Activated T-cell treated with anti-CD3 and anti-CD28 coated beads, Interleukin-2, amount 50 U/mL, for 72 hours (primary cell): ENCODE measurements around the gene DRG1. TPM values are rescaled to one million over a fixed set of nuclear protein-coding genes. Genes with fewer than 3 reads are reported as not detected.
A peak's percentile ranks its signal among the peaks of the same experiment; 100 is the strongest.
"Not testable (repeated sequence)": the region's sequence is repeated elsewhere in the genome, so short reads cannot be mapped to it uniquely, and the experiment has no call there.

Experiments used
- ATAC-seq, 2 donors: fragments of 150-1000 bp; cut with Tn5 transposase; replicated peaks in 1 of 2; 2 replicates each; pipeline ENCODE4 v1.10.0; 2021; ENCODE audit warnings: moderate library complexity in 2 of 2, mild to moderate bottlenecking in 1 of 2
- DNase-seq, 2 donors: peaks; one replicate each; pipeline ENCODE4 v3.0.0; 2021 to 2022; ENCODE audit warnings: mixed read lengths in 1 of 2
- H3K27ac Mint-ChIP-seq: one replicate; pipeline ENCODE4 v1.8.0; 2022; ENCODE audit warnings: mild to moderate bottlenecking, moderate library complexity, mixed read lengths
- H3K27me3 Mint-ChIP-seq: one replicate; pipeline ENCODE4 v1.8.0; 2022; ENCODE audit warnings: low read depth, mixed read lengths
- H3K36me3 Mint-ChIP-seq, 2 donors: one replicate each; pipeline ENCODE4 v1.8.0; 2022; ENCODE audit warnings: mixed read lengths in 2 of 2, mild to moderate bottlenecking in 1 of 2; ENCODE audit not compliant: insufficient read depth in 2 of 2
- H3K4me1 Mint-ChIP-seq: one replicate; pipeline ENCODE4 v1.8.0; 2022; ENCODE audit warnings: low read depth, mixed read lengths
- H3K4me3 Mint-ChIP-seq, 2 donors: one replicate each; pipeline ENCODE4 v1.8.0; 2022; ENCODE audit warnings: mild to moderate bottlenecking in 2 of 2, mixed read lengths in 2 of 2, moderate library complexity in 2 of 2
- H3K9me3 Mint-ChIP-seq, 2 donors: one replicate each; pipeline ENCODE4 v1.8.0; 2022; ENCODE audit warnings: mixed read lengths in 2 of 2
- total RNA-seq, 2 donors: library from RNA; stranded (reverse); gene quantifications; one replicate each; pipeline ENCODE4 v1.2.3, GENCODE V29; 2022

Gene DRG1
- total RNA-seq, 2 donors from 2014 or later = 126 to 137 TPM

DNA sequence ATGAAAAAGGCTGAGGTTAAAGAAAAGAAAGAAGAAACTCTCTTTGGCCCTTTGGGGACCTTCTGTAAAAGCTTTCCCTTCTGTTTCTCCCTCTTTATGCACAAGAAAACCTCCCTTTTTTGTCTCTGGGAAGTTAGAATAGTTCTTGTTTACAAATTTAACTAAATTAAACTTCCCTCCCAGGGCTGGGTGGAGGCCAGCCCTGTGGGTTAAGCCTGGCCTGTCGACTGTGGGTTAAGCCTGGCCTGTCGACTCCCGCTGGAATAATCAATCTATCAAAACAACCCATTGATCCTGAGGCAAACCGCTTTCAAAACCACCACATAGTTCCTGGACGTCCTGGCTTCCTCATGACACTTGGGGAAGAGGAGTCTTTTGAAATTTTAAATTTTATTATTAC, 1.2 kb upstream of the DRG1 start:
- Mint-ChIP-seq H3K27me3 (peaks cover 6% of the 10 kb centered on the region), H3K4me3 (no peak overlapping the region), H3K36me3 (peaks cover 10 to 19% of the 10 kb centered on the region in 2 donors), H3K4me1 (peaks cover 27% of the 10 kb centered on the region), H3K9me3 (peaks cover 1 to 2% of the 10 kb centered on the region in 2 donors), H3K27ac (no peak overlapping the region)
- no peak for ATAC-seq
- DNase-seq = no peak

GRCh38 chr22:31400023-31400397, 606 bp downstream of the DRG1 start:
- H3K27ac Mint-ChIP-seq = peak overlapping the region; percentile 95
- peaks cover 8 to 20% of the 10 kb centered on the region in 2 donors for H3K36me3 Mint-ChIP-seq
- ATAC-seq = no peak
- H3K27me3 Mint-ChIP-seq = no peaks in the 10 kb centered on the region
- H3K4me1 Mint-ChIP-seq = peaks cover 34% of the 10 kb centered on the region
- no peaks in the 10 kb centered on the region for H3K9me3 Mint-ChIP-seq
- no peak for DNase-seq
- peak overlapping the region; percentile 88 to 97 for H3K4me3 Mint-ChIP-seq

DNA sequence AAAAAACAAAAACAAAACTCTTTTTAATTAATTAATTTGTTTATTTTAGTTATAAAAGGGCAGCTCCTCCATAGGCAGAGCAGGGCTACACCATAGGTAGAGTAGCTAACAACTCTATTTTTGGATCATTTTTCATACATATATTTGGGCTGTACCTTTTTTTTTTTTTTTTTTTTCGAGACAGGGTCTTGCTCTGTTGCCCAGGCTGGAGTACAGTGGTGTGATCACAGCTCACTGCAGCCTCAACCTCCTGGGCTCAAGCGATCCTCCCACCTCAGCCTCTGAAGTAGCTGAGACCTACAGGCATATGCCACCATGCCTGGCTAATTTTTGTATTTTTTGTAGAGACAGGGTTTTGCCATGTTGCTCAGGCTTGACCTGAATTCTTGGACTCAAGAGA, 2.9 kb downstream of the DRG1 start:
- not testable (repeated sequence) for H3K9me3 Mint-ChIP-seq, ATAC-seq, DNase-seq, H3K27me3 Mint-ChIP-seq, H3K4me3 Mint-ChIP-seq
- Mint-ChIP-seq H3K36me3 (peaks cover 13 to 32% of the 10 kb centered on the region in 2 donors), H3K27ac (peak overlapping the region; percentile 61), H3K4me1 (peaks cover 45% of the 10 kb centered on the region)

- DNase-seq = no peak
- Mint-ChIP-seq H3K9me3 (no peaks in the 10 kb centered on the region), H3K27ac (peak overlapping the region; percentile 61), H3K4me1 (peaks cover 4% of the 10 kb centered on the region), H3K27me3 (no peaks in the 10 kb centered on the region), H3K4me3 (no peak overlapping the region), H3K36me3 (peaks cover 4 to 36% of the 10 kb centered on the region in 2 donors)
- ATAC-seq = peak in 1 of 2 donors; percentile 38
Measured at GRCh38 chr22:31425331-31426050, 26.1 kb downstream of the DRG1 start.

GRCh38 chr22:31431950-31432349, 32.5 kb downstream of the DRG1 start:
- peak overlapping the region; percentile 70 for H3K27ac Mint-ChIP-seq
- H3K36me3 Mint-ChIP-seq = peaks cover 14 to 38% of the 10 kb centered on the region in 2 donors
- H3K4me1 Mint-ChIP-seq = peaks cover 4% of the 10 kb centered on the region
- H3K4me3 Mint-ChIP-seq = no peak overlapping the region
- ATAC-seq (no peak), DNase-seq (no peak)
- no peaks in the 10 kb centered on the region for H3K27me3 Mint-ChIP-seq
- H3K9me3 Mint-ChIP-seq = no peaks in the 10 kb centered on the region

DNA sequence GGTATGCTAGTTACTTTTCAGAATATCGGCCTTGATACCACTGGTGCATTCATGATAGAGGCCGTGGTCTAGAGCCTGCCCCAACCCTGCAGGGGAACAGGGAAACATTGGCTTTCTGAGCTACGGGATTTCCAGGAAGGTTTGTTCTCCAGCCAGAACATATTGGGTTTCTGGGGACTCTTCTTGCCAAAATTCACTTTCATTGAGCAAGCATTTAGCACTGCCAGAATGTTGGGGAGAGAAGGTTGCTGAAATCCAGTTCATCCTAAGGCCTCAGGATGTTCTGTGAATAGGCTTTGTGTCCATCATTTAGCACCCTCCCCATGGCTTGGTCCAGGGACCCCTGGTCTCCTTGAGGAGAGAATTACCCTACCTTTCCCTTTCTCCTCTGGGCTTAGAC, 36.7 kb downstream of the DRG1 start:
- Mint-ChIP-seq H3K9me3 (no peaks in the 10 kb centered on the region), H3K36me3 (peaks cover 18 to 35% of the 10 kb centered on the region in 2 donors), H3K4me1 (no peaks in the 10 kb centered on the region), H3K4me3 (no peak overlapping the region), H3K27ac (no peak overlapping the region), H3K27me3 (no peaks in the 10 kb centered on the region)
- DNase-seq (no peak), ATAC-seq (no peak)

DNA sequence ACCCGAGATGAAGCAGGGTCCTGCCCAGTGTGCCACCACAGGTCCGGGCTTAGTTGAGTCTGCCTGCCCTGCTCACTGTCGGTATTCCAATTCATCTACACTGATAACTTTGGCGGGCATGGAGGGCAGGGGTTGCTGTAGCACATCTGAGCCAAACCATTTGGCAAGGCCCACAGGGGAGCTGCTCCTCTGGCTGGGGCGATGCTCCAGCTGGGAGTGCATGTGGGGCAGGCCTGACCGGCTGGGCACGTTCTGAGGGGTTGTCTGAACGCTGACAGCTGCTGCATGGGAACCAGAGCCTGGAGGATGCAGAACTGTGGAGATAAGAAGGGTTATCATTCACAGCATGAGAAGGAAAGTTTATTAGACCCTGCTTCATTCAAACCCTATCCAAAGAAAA, 40.4 kb downstream of the DRG1 start:
- H3K27ac Mint-ChIP-seq = no peak overlapping the region
- peaks cover 15 to 46% of the 10 kb centered on the region in 2 donors for H3K36me3 Mint-ChIP-seq

DNA sequence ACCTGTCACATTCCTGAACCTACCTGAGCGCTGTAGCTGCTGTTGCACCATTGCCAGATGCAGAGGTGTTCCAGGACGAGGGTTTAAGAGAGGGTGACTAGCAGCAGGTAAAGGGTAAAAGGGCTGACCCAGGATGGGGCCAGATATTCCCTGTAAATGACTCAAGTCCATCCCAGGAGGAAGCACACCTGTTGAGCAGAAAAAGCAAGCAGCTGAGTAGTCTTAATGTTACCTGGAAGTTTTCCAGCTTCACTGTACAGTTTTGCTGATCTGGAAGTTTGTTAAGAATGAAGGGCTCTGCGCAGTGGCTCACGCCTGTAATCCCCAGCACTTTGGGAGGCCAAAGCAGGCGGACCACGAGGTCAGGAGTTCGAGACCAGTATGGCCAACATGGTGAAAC, 41.3 kb downstream of the DRG1 start:
- DNase-seq (no peak), ATAC-seq (no peak)
- no peak overlapping the region for H3K4me3 Mint-ChIP-seq
- H3K36me3 Mint-ChIP-seq = peaks cover 13 to 45% of the 10 kb centered on the region in 2 donors
- H3K27me3 Mint-ChIP-seq = no peaks in the 10 kb centered on the region
- no peak overlapping the region for H3K27ac Mint-ChIP-seq
- H3K9me3 Mint-ChIP-seq = no peaks in the 10 kb centered on the region
- peaks cover 4% of the 10 kb centered on the region for H3K4me1 Mint-ChIP-seq

More for the DNA sequence above, 40.4 kb downstream of the DRG1 start:
- no peak overlapping the region for H3K4me3 Mint-ChIP-seq
- DNase-seq = no peak
- no peaks in the 10 kb centered on the region for H3K4me1 Mint-ChIP-seq
- H3K27me3 Mint-ChIP-seq = no peaks in the 10 kb centered on the region
- H3K9me3 Mint-ChIP-seq = no peaks in the 10 kb centered on the region
- ATAC-seq = no peak

- ATAC-seq (no peak), DNase-seq (no peak)
- peaks cover 13 to 45% of the 10 kb centered on the region in 2 donors for H3K36me3 Mint-ChIP-seq
- no peaks in the 10 kb centered on the region for H3K27me3 Mint-ChIP-seq
- H3K4me3 Mint-ChIP-seq = no peak overlapping the region
- peaks cover 12% of the 10 kb centered on the region for H3K4me1 Mint-ChIP-seq
- H3K27ac Mint-ChIP-seq = no peak overlapping the region
- no peaks in the 10 kb centered on the region for H3K9me3 Mint-ChIP-seq
Measured at GRCh38 chr22:31441652-31442051, 42.2 kb downstream of the DRG1 start.

GRCh38 chr22:31442768-31443489, 43.5 kb downstream of the DRG1 start:
- DNase-seq = no peak
- peaks cover 6 to 35% of the 10 kb centered on the region in 2 donors for H3K36me3 Mint-ChIP-seq
- H3K27me3 Mint-ChIP-seq = no peaks in the 10 kb centered on the region
- no peaks in the 10 kb centered on the region for H3K9me3 Mint-ChIP-seq
- H3K27ac Mint-ChIP-seq = no peak overlapping the region
- H3K4me3 Mint-ChIP-seq = no peak overlapping the region
- ATAC-seq = no peak
- H3K4me1 Mint-ChIP-seq = peaks cover 12% of the 10 kb centered on the region

DNA sequence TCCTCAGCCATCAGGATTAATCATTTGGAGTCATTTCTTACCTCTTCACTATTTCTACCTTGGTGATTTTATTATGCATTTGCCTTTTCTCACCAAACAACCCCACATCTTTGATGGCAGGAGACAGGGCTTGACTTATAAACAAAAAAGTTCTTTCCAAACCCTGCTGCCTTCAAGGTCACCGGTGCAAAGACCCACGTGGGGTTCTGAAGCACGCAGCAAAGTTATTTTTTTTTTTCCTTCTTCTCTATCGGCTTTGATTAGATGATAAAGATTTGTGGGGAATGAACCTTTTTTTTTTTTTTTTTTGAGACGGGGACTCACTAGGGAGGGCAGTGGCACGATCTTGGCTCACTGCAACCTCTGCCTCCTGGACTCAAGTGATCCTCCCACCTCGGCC, 44.1 kb downstream of the DRG1 start:
- no peaks in the 10 kb centered on the region for H3K9me3 Mint-ChIP-seq
- H3K27ac Mint-ChIP-seq = no peak overlapping the region
- peaks cover 6 to 35% of the 10 kb centered on the region in 2 donors for H3K36me3 Mint-ChIP-seq
- no peak for DNase-seq
- no peaks in the 10 kb centered on the region for H3K27me3 Mint-ChIP-seq
- H3K4me1 Mint-ChIP-seq = peaks cover 12% of the 10 kb centered on the region
- H3K4me3 Mint-ChIP-seq = no peak overlapping the region
- no peak for ATAC-seq

- peak; percentile 66 to 78 for ATAC-seq
- peak overlapping the region; percentile 81 for H3K27ac Mint-ChIP-seq
- peaks cover 12% of the 10 kb centered on the region for H3K4me1 Mint-ChIP-seq
- no peaks in the 10 kb centered on the region for H3K27me3 Mint-ChIP-seq
- peak overlapping the region in 1 of 2 donors; percentile 7 for H3K4me3 Mint-ChIP-seq
- H3K36me3 Mint-ChIP-seq = peaks cover 6 to 33% of the 10 kb centered on the region in 2 donors
- H3K9me3 Mint-ChIP-seq = no peaks in the 10 kb centered on the region
- no peak for DNase-seq
Measured at GRCh38 chr22:31445642-31446041, 46.2 kb downstream of the DRG1 start.

DNA sequence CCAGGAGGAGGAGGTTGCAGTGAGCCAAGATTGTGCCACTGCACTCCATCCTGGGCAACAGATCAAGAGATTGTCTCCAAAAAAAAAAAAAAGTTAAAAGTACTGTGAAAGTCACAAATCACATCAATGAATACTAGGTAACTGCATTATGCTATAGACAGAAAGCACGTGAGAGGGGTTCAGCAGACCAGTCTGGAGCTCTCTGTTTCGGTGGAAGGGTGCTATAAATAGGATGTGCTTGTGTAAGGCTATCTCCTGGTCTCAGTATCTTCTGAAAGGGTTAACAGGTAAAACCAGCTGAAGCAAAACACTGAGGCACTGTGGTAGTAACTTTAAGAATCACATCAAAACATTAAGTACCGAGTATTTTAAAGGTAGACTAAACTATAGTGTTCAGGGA, 46.8 kb downstream of the DRG1 start:
- peak overlapping the region; percentile 52 for H3K27ac Mint-ChIP-seq
- H3K36me3 Mint-ChIP-seq = peaks cover 6 to 31% of the 10 kb centered on the region in 2 donors
- H3K9me3 Mint-ChIP-seq = no peaks in the 10 kb centered on the region
- DNase-seq (no peak), ATAC-seq (no peak)
- no peak overlapping the region for H3K4me3 Mint-ChIP-seq
- peaks cover 12% of the 10 kb centered on the region for H3K4me1 Mint-ChIP-seq
- no peaks in the 10 kb centered on the region for H3K27me3 Mint-ChIP-seq
